H1 (cell line): Measurements from ENCODE around the gene DISP3. TPM values are rescaled to one million over a fixed set of nuclear protein-coding genes. Genes with fewer than 3 reads are reported as not detected.

Experiments
- CTCF ChIA-PET: fragments of 300-600 bp; sonication (Branson Sonifier 250); formaldehyde crosslinking; loops from one replicate; lab custom pipeline; 2021; ENCODE audit not compliant: partially characterized antibody; lab: Charles Lee
- POLR2A ChIA-PET: fragments of 300-600 bp; sonication (Branson Sonifier 250); formaldehyde crosslinking; loops from one replicate; lab custom pipeline; 2021; ENCODE audit warnings: inconsistent platforms; ENCODE audit not compliant: partially characterized antibody; lab: Charles Lee
- DNase-seq, 2 experiments: peaks; one replicate each; pipeline versions ENCODE4 v3.0.0 to v3.0.0-alpha.2; 2010 to 2022; ENCODE audit warnings: low spot score in 2 of 2, low read depth in 1 of 2, mixed read lengths in 1 of 2
- FAIRE-seq: peaks from 2 replicates; lab custom pipeline; 2011; peaks lifted over from hg19 to GRCh38; lab: Jason Lieb, UNC
- H2AFZ ChIP-seq: 2 replicates; pipeline ENCODE4 v1.8.1; 2012; ENCODE audit warnings: low read length, inconsistent platforms
- H2AK5ac ChIP-seq: 2 replicates; pipeline ENCODE4 v1.6.1; 2013; ENCODE audit warnings: low read depth, low read length
- H2BK120ac ChIP-seq: replicated peaks from 2 replicates; pipeline ENCODE3; 2013; ENCODE audit warnings: low read depth, low read length, inconsistent platforms
- H2BK12ac ChIP-seq: 2 replicates; pipeline ENCODE4 v1.6.1; 2013; ENCODE audit warnings: low read depth, low read length
- H2BK15ac ChIP-seq: 2 replicates; pipeline ENCODE4 v1.6.1; 2013; ENCODE audit warnings: low read length
- H2BK20ac ChIP-seq: 2 replicates; pipeline ENCODE4 v1.6.1; 2013; ENCODE audit warnings: low read length
- H2BK5ac ChIP-seq: 2 replicates; pipeline ENCODE4 v1.6.1; 2013; ENCODE audit warnings: low read depth, low read length
- H3K14ac ChIP-seq: 2 replicates; pipeline ENCODE4 v1.6.1; 2013; ENCODE audit warnings: inconsistent platforms; ENCODE audit not compliant: insufficient read length
- H3K18ac ChIP-seq: 2 replicates; pipeline ENCODE4 v1.6.1; 2013; ENCODE audit warnings: low read length; ENCODE audit errors: extremely low read depth
- H3K23ac ChIP-seq: 2 replicates; pipeline ENCODE4 v1.6.1; 2013; ENCODE audit warnings: inconsistent platforms; ENCODE audit not compliant: insufficient read length
- H3K23me2 ChIP-seq: 2 replicates; pipeline ENCODE4 v1.6.1; 2013; ENCODE audit warnings: low read depth, low read length
- H3K27ac ChIP-seq: 2 replicates; pipeline ENCODE4 v1.6.1; 2011; ENCODE audit warnings: low read depth, low read length, inconsistent platforms
- H3K27me3 ChIP-seq, 4 experiments: replicated peaks in 1 of 4; 1 replicate in 1 of 4; 2 replicates in 3 of 4; pipeline versions ENCODE4 v1.6.1 to v1.8.1; 2011 to 2013; ENCODE audit warnings: low read length in 3 of 4, mild to moderate bottlenecking in 3 of 4, inconsistent platforms in 2 of 4, mixed read lengths in 2 of 4, moderate library complexity in 1 of 4; ENCODE audit not compliant: control insufficient read depth in 3 of 4, insufficient read depth in 3 of 4; ENCODE audit errors: extremely low read depth in 1 of 4
- H3K36me3 ChIP-seq, 4 experiments: 2 replicates each; pipeline versions ENCODE4 v1.6.1 to v1.8.1; 2011 to 2013; ENCODE audit warnings: mild to moderate bottlenecking in 4 of 4, low read length in 3 of 4, moderate library complexity in 2 of 4, control low read depth in 1 of 4, inconsistent platforms in 1 of 4; ENCODE audit not compliant: insufficient read depth in 4 of 4, control insufficient read depth in 2 of 4
- H3K4ac ChIP-seq: replicated peaks from 2 replicates; pipeline ENCODE3; 2013; ENCODE audit warnings: low read length, low read depth, mixed read lengths, inconsistent platforms; ENCODE audit not compliant: insufficient read length
- H3K4me1 ChIP-seq, 4 experiments: replicated peaks in 1 of 4; 1 replicate in 1 of 4; 2 replicates in 3 of 4; pipeline versions ENCODE4 v1.6.1 to v1.8.1; 2011 to 2013; ENCODE audit warnings: low read length in 3 of 4, inconsistent platforms in 2 of 4, mixed read lengths in 1 of 4; ENCODE audit not compliant: insufficient read depth in 4 of 4, control insufficient read depth in 3 of 4
- H3K4me2 ChIP-seq, 2 experiments: 2 replicates each; pipeline versions ENCODE4 v1.6.1 to v1.8.1; 2011 to 2013; ENCODE audit warnings: low read depth in 2 of 2, low read length in 2 of 2, control low read depth in 1 of 2, inconsistent platforms in 1 of 2, mild to moderate bottlenecking in 1 of 2; ENCODE audit not compliant: insufficient read depth in 1 of 2
- H3K4me3 ChIP-seq, 4 experiments: fragments of 200-600, 300-600 bp in 1 of 4; sonication (generic), shearing (Covaris generic), sonication (Bioruptor Twin) in 1 of 4; 2 replicates each; pipeline versions ENCODE4 v1.5.1 to v1.8.1; 2011 to 2016; ENCODE audit warnings: low read length in 4 of 4, low read depth in 3 of 4, control low read depth in 2 of 4, inconsistent platforms in 2 of 4, mild to moderate bottlenecking in 2 of 4, mixed read lengths in 1 of 4, moderate library complexity in 1 of 4; ENCODE audit not compliant: insufficient read depth in 2 of 4; ENCODE audit errors: extremely low read depth in 1 of 4
- H3K56ac ChIP-seq: replicated peaks from 2 replicates; pipeline ENCODE3; 2013; ENCODE audit warnings: low read depth, mild to moderate bottlenecking, mixed read lengths, low read length, inconsistent platforms; ENCODE audit not compliant: insufficient read length
- H3K79me1 ChIP-seq: 2 replicates; pipeline ENCODE4 v1.6.1; 2013; ENCODE audit warnings: low read depth, low read length, control low read depth
- H3K79me2 ChIP-seq, 2 experiments: 2 replicates each; pipeline versions ENCODE4 v1.6.1 to v1.8.1; 2012 to 2013; ENCODE audit warnings: low read length in 2 of 2, mild to moderate bottlenecking in 2 of 2, inconsistent platforms in 1 of 2; ENCODE audit not compliant: insufficient read depth in 2 of 2, control insufficient read depth in 1 of 2
- H3K9ac ChIP-seq, 4 experiments: replicated peaks in 1 of 4; 1 replicate in 1 of 4; 2 replicates in 3 of 4; pipeline versions ENCODE4 v1.6.1 to v1.8.1; 2011 to 2013; ENCODE audit warnings: low read depth in 3 of 4, low read length in 3 of 4, control low read depth in 2 of 4, mild to moderate bottlenecking in 2 of 4, moderate library complexity in 2 of 4, inconsistent platforms in 1 of 4; ENCODE audit errors: extremely low read depth in 1 of 4
- H3K9me3 ChIP-seq, 2 experiments: 2 replicates each; pipeline versions ENCODE4 v1.6.1 to v1.8.1; 2012 to 2013; ENCODE audit warnings: mild to moderate bottlenecking in 2 of 2, moderate library complexity in 2 of 2, control low read depth in 1 of 2, inconsistent platforms in 1 of 2, low read depth in 1 of 2, low read length in 1 of 2, mixed read lengths in 1 of 2; ENCODE audit not compliant: insufficient read depth in 2 of 2
- H4K20me1 ChIP-seq, 2 experiments: replicated peaks in 1 of 2; 2 replicates each; pipeline versions ENCODE3 to v1.8.1; 2011 to 2013; ENCODE audit warnings: inconsistent platforms in 2 of 2, low read length in 2 of 2, mild to moderate bottlenecking in 1 of 2; ENCODE audit not compliant: insufficient read depth in 2 of 2, control insufficient read depth in 1 of 2
- H4K5ac ChIP-seq: 2 replicates; pipeline ENCODE4 v1.6.1; 2013; ENCODE audit warnings: low read length, low read depth, mixed read lengths, inconsistent platforms; ENCODE audit not compliant: insufficient read length
- H4K8ac ChIP-seq: 2 replicates; pipeline ENCODE4 v1.8.0; 2013; ENCODE audit warnings: mild to moderate bottlenecking, moderate library complexity, low read length, inconsistent platforms; ENCODE audit not compliant: insufficient read depth; ENCODE audit errors: extremely low read depth
- H4K91ac ChIP-seq: replicated peaks from 2 replicates; pipeline ENCODE3; 2013; ENCODE audit warnings: low read length, mixed read lengths, inconsistent platforms; ENCODE audit not compliant: insufficient read length
- BACH1 ChIP-seq: IDR thresholded peaks from 2 replicates; pipeline ENCODE4 v1.6.1; 2012; ENCODE audit warnings: low read length, improper control_type of control experiment
- JUN ChIP-seq: IDR thresholded peaks from 2 replicates; pipeline ENCODE4 v1.6.1; 2011; ENCODE audit warnings: low read depth, mild to moderate bottlenecking, improper control_type of control experiment, low read length
- POLR2AphosphoS5 ChIP-seq: IDR thresholded peaks from 2 replicates; pipeline ENCODE4 v1.6.1; 2011; ENCODE audit warnings: low read depth, low read length
- TBP ChIP-seq: IDR thresholded peaks from 2 replicates; pipeline ENCODE4 v1.6.1; 2011; ENCODE audit warnings: low read depth, low read length, improper control_type of control experiment
- polyA plus RNA-seq, 7 experiments: library from polyadenylated mRNA; depleted of rRNA in 3 of 7; stranded (reverse) in 5 of 7; unstranded in 2 of 7; fragments of >200 nt in 5 of 7; fragments of 200-250 nt in 2 of 7; gene quantifications; 1 replicate in 5 of 7; 2 replicates in 1 of 7; 4 replicates in 1 of 7; pipeline versions ENCODE4 v1.2.1 to v1.2.3, GENCODE V29; 2011 to 2013; ENCODE audit warnings: missing spikeins in 2 of 7, mixed read lengths in 2 of 7
- total RNA-seq: library from RNA; stranded (reverse); fragmentation: NEBNext Ultra II Directional; extraction: Animal tissue kit (Norgen Biotek cat#: 25700); gene quantifications from 2 replicates; pipeline ENCODE4 v1.2.1, GENCODE V29; 2021
- TF ChIP-seq, protein P1 (sequence below): IDR thresholded peaks from 2 replicates; pipeline ENCODE4 v1.6.1; 2012; ENCODE audit warnings: inconsistent platforms

The DISP3 gene
- total and polyA plus RNA-seq, 2 of the 8 experiments (the other 6 are each of a cell fraction or from before 2014, with no cell fraction given) = 3.4 to 4.6 TPM

GRCh38 chr1:11482198-11482597, 3.2 kb downstream of the DISP3 start:
- peaks cover 2% of the 10 kb centered on the region; the same call in 1 of the 2 replicates for H3K79me1 ChIP-seq
- H3K27ac ChIP-seq = no peak overlapping the region
- H3K36me3 ChIP-seq = no peaks in the 10 kb centered on the region
- no peak overlapping the region for H2BK15ac ChIP-seq
- no peak overlapping the region for H2AK5ac ChIP-seq
- H4K20me1 ChIP-seq = peaks cover 4 to 15% of the 10 kb centered on the region in 2 experiments
- H4K91ac ChIP-seq = no peak overlapping the region
- H4K5ac ChIP-seq = no peak overlapping the region
- ChIA-PET CTCF (interaction anchor here (1.0 to 6.6 kb wide), 9 partner anchors 11 to 340 kb away, joined by 3 to 42 read pairs (median 5); no protein-coding TSS in a partner anchor), POLR2A (no interaction called here)
- no peak overlapping the region for H2BK5ac ChIP-seq
- H4K8ac ChIP-seq = no peak overlapping the region
- H3K4ac ChIP-seq = no peak overlapping the region
- peaks cover 3 to 26% (median 22%) of the 10 kb centered on the region in 4 experiments for H3K27me3 ChIP-seq
- TF ChIP-seq, protein P1, sequence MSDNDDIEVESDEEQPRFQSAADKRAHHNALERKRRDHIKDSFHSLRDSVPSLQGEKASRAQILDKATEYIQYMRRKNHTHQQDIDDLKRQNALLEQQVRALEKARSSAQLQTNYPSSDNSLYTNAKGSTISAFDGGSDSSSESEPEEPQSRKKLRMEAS = no peak
- TF ChIP-seq BACH1 = no peak
- no peak for TF ChIP-seq TBP
- TF ChIP-seq JUN = no peak
- no peak for TF ChIP-seq POLR2AphosphoS5
- H3K79me2 ChIP-seq = no peaks in the 10 kb centered on the region
- no peak for DNase-seq
- H3K4me1 ChIP-seq = peaks cover 0 to 4% (median 2%) of the 10 kb centered on the region in 4 experiments; a peak in 4 of 7 replicates
- no peak overlapping the region for H3K14ac ChIP-seq
- H3K23me2 ChIP-seq = peaks cover 10% of the 10 kb centered on the region
- H3K4me2 ChIP-seq = no peak overlapping the region
- no peak for FAIRE-seq
- H3K18ac ChIP-seq = no peak overlapping the region
- H2AFZ ChIP-seq = no peak overlapping the region
- H2BK20ac ChIP-seq = no peak overlapping the region
- H2BK12ac ChIP-seq = no peak overlapping the region
- H2BK120ac ChIP-seq = no peak overlapping the region
- H3K56ac ChIP-seq = no peak overlapping the region
- H3K9me3 ChIP-seq = no peaks in the 10 kb centered on the region
- H3K9ac ChIP-seq = no peak overlapping the region; a peak in 1 of 7 replicates
- H3K23ac ChIP-seq = no peak overlapping the region
- H3K4me3 ChIP-seq = no peak overlapping the region
